KMS-11 (cell line): ENCODE data around the gene STPG2.

Experiments used
- H2AFZ ChIP-seq: fragments of 200-600 bp; sonication (generic); 2 replicates; pipeline ENCODE4 v1.6.1; 2016; ENCODE audit warnings: antibody characterized with exemption, mixed run types, low read depth
- H3K27ac ChIP-seq: fragments of 200-600 bp; sonication (generic); 2 replicates; pipeline ENCODE4 v1.6.1; 2016; ENCODE audit warnings: mild to moderate bottlenecking, mixed run types
- H3K27me3 ChIP-seq: fragments of 200-600 bp; sonication (generic); 2 replicates; pipeline ENCODE4 v1.6.1; 2017; ENCODE audit warnings: mild to moderate bottlenecking, low read depth, mixed run types, moderate library complexity; ENCODE audit not compliant: insufficient read depth
- H3K36me3 ChIP-seq: fragments of 200-600 bp; sonication (generic); 2 replicates; pipeline ENCODE4 v1.6.1; 2017; ENCODE audit warnings: mild to moderate bottlenecking, mixed run types; ENCODE audit not compliant: insufficient read depth
- H3K4me1 ChIP-seq: fragments of 200-600 bp; sonication (generic); 2 replicates; pipeline ENCODE4 v1.6.1; 2016; ENCODE audit warnings: mild to moderate bottlenecking, low read depth, mixed run types; ENCODE audit not compliant: poor library complexity, severe bottlenecking
- H3K4me2 ChIP-seq: fragments of 200-600 bp; sonication (generic); 2 replicates; pipeline ENCODE4 v1.7.0; 2016; ENCODE audit warnings: mild to moderate bottlenecking, mixed run types
- H3K4me3 ChIP-seq: fragments of 200-600 bp; sonication (generic); IDR thresholded peaks from 2 replicates; pipeline ENCODE4 v1.6.1; 2017; ENCODE audit warnings: low read depth, low read length, mixed read lengths; ENCODE audit not compliant: insufficient read depth
- H3K79me2 ChIP-seq: fragments of 200-600 bp; sonication (generic); 2 replicates; pipeline ENCODE4 v1.6.1; 2016; ENCODE audit warnings: low read depth, mixed run types; ENCODE audit not compliant: insufficient read depth
- H3K9ac ChIP-seq: fragments of 200-600 bp; sonication (generic); 2 replicates; pipeline ENCODE4 v1.6.1; 2016; ENCODE audit warnings: mild to moderate bottlenecking, mixed run types
- H4K20me1 ChIP-seq: fragments of 200-600 bp; sonication (generic); 2 replicates; pipeline ENCODE4 v1.6.1; 2016; ENCODE audit warnings: mild to moderate bottlenecking, mixed run types; ENCODE audit not compliant: insufficient read depth
- CTCF ChIP-seq: fragments of 200-600 bp; sonication (generic); conservative IDR thresholded peaks from 2 replicates; pipeline ENCODE4 v1.6.1; 2017; ENCODE audit warnings: low read depth, mild to moderate bottlenecking, antibody characterized with exemption, low read length, moderate library complexity, mixed read lengths

The STPG2 gene

GRCh38 chr4:97653701-97654100, 489.6 kb downstream of the STPG2 start:
- Histone ChIP-seq H3K27me3 (no peaks in the 10 kb centered on the region), H3K4me2 (no peak overlapping the region), H3K9ac (no peak overlapping the region), H3K36me3 (no peaks in the 10 kb centered on the region), H2AFZ (no peak overlapping the region), H3K79me2 (no peaks in the 10 kb centered on the region), H3K4me1 (no peaks in the 10 kb centered on the region), H3K4me3 (no peak overlapping the region), H4K20me1 (no peaks in the 10 kb centered on the region), H3K27ac (no peak overlapping the region)
- no peak for TF ChIP-seq CTCF

GRCh38 chr4:97646997-97647396, 496.3 kb downstream of the STPG2 start:
- TF ChIP-seq CTCF = no peak
- H3K4me1 ChIP-seq = no peaks in the 10 kb centered on the region

DNA sequence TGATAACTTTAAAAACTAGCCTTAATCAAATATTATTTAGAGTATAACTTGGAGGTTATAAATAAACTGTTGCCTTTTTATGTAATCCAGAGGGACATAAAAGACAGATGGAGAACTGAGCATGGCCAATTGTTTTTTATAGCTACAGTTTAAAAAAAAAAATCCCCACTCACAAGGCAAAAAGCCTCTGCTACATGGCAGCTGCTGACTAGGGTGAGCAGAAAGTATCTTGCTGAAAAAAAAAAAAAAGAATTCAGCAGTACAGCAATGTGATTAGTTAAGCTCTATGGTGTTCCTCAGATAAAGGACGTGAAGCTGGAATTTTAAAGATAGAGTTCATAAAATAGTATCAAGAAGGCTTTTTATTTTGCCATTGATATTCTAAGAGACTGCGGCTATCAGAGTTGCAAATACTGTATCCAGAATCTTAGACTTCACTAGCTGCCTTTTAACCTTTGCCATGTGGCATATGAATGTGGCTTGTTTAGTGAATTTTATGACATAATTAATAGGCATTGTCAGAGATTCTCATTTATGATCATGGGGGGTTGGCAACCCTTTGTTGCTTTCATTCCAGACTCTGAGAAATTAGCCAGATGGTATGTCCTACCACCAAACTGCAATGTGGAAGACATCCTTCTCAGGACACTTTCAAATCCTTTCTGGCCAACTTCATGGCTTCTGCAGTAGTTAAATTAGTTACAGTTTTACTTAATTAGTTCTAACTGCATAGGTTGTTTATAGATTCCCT, 498.0 kb downstream of the STPG2 start:
- H2AFZ ChIP-seq = no peak overlapping the region
- H3K36me3 ChIP-seq = no peaks in the 10 kb centered on the region
- H3K4me2 ChIP-seq = no peak overlapping the region
- no peak overlapping the region for H3K9ac ChIP-seq
- H4K20me1 ChIP-seq = no peaks in the 10 kb centered on the region
- no peak overlapping the region for H3K27ac ChIP-seq
- no peak for TF ChIP-seq CTCF
- H3K4me1 ChIP-seq = no peaks in the 10 kb centered on the region
- no peaks in the 10 kb centered on the region for H3K27me3 ChIP-seq
- H3K4me3 ChIP-seq = no peak overlapping the region
- H3K79me2 ChIP-seq = no peaks in the 10 kb centered on the region

More at GRCh38 chr4:97646997-97647396, 496.3 kb downstream of the STPG2 start:
- H3K27me3 ChIP-seq = no peaks in the 10 kb centered on the region
- H3K4me3 ChIP-seq = no peak overlapping the region
- no peak overlapping the region for H3K4me2 ChIP-seq
- H3K27ac ChIP-seq = no peak overlapping the region
- H4K20me1 ChIP-seq = no peaks in the 10 kb centered on the region
- H3K36me3 ChIP-seq = no peaks in the 10 kb centered on the region
- H2AFZ ChIP-seq = no peak overlapping the region
- H3K9ac ChIP-seq = no peak overlapping the region
- no peaks in the 10 kb centered on the region for H3K79me2 ChIP-seq

DNA sequence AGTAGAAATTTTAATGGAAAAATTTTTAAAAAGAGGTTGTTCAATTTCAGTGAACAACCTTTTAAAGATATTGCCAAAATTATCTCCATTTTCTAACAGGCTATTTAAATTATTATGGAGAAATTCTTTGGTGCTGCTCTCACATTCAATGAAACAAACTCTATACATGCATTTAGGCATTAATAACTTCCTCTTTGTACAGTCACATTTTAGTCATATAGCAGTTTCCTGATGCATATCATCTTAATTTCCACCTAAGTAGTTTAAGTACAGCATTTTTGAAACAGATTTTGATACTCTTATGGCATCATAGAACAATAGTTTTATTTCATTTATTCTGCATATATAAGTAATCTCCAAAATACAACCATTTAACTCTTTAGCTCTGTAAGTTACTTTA, 500.1 kb downstream of the STPG2 start:
- no peaks in the 10 kb centered on the region for H3K79me2 ChIP-seq
- no peaks in the 10 kb centered on the region for H3K4me1 ChIP-seq
- no peak for TF ChIP-seq CTCF
- no peaks in the 10 kb centered on the region for H4K20me1 ChIP-seq
- no peaks in the 10 kb centered on the region for H3K36me3 ChIP-seq
- no peak overlapping the region for H3K27ac ChIP-seq
- no peaks in the 10 kb centered on the region for H3K27me3 ChIP-seq
- H2AFZ ChIP-seq = no peak overlapping the region
- no peak overlapping the region for H3K4me3 ChIP-seq
- no peak overlapping the region for H3K9ac ChIP-seq
- H3K4me2 ChIP-seq = no peak overlapping the region
